HFF-Myc (cell line): ENCODE results near the gene TEX14.

Experiments
- DNase-seq: peaks from one replicate; pipeline ENCODE4 v3.0.0-alpha.2; 2011; ENCODE audit warnings: low read depth; ENCODE audit errors: extremely low read depth
- H3K4me3 ChIP-seq: replicated peaks from 2 replicates; pipeline ENCODE4 v1.5.1; 2011; ENCODE audit warnings: low read depth, mild to moderate bottlenecking, control low read depth, low read length
- CTCF ChIP-seq: IDR thresholded peaks from 2 replicates; pipeline ENCODE4 v1.5.1; 2012; ENCODE audit warnings: mild to moderate bottlenecking, low read depth, low read length, control low read depth; ENCODE audit errors: missing control alignments

Gene TEX14

GRCh38 chr17:58618336-58618735 lies 73.5 kb downstream of the TEX14 start:
- DNase-seq = no peak
- TF ChIP-seq CTCF = no peak
- no peak overlapping the region for H3K4me3 ChIP-seq

- TF ChIP-seq CTCF = no peak
- DNase-seq = no peak
- H3K4me3 ChIP-seq = no peak overlapping the region
These were observed 74.3 kb downstream of the TEX14 start for GRCh38 chr17:58617563-58617962.

- DNase-seq = no peak
- TF ChIP-seq CTCF = no peak
- no peak overlapping the region for H3K4me3 ChIP-seq
These were observed 75.8 kb downstream of the TEX14 start for GRCh38 chr17:58615768-58616659.

GRCh38 chr17:58614859-58615459 lies 76.9 kb downstream of the TEX14 start:
- no peak for TF ChIP-seq CTCF
- DNase-seq = no peak
- H3K4me3 ChIP-seq = no peak overlapping the region

GRCh38 chr17:58611331-58611730 lies 80.5 kb downstream of the TEX14 start:
- no peak overlapping the region for H3K4me3 ChIP-seq
- no peak for DNase-seq
- no peak for TF ChIP-seq CTCF

- H3K4me3 ChIP-seq = no peak overlapping the region
- DNase-seq = no peak
- TF ChIP-seq CTCF = no peak
These were observed 84.9 kb downstream of the TEX14 start for GRCh38 chr17:58606934-58607333.
